ENCODE data around the gene IFI30. TPM values are rescaled to one million over a fixed set of nuclear protein-coding genes. Genes with fewer than 3 reads are reported as not detected.

IFI30 gene
- polyA plus RNA-seq, 3 donors, result 3,608 to 6,022 (median 4,550) TPM

DNA sequence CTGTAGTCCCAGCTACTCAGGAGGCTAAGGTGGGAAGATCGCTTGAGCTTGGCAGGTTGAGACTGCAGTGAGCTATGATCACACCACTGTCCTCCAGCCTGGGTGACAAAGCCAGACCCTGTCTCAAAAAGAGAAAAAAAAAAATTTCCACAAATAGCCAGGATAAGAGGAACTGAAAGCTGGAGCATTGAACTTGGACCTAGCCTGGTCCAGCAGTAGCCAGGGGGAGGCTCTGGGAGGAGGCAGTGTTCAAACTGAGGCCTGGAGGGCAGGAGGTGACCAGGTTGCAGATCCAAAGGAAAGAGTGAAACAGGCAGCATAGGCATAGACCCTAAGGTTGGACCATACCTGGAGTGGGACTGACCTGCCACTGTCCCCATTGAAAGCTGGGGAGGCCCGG is 47.5 kb upstream of the IFI30 start:
- Mint-ChIP-seq H3K27me3 (ENCODE audit: low read depth in 3 of 3) (peaks cover 0 to 1% (median 0%) of the 10 kb centered on the region in 3 donors), H3K4me1 (peaks cover 24% of the 10 kb centered on the region), H3K36me3 (peaks cover 77 to 96% of the 10 kb centered on the region in 2 donors), H3K27ac (peak overlapping the region; percentile 58 to 85 (median 81)), H3K9me3 (peaks cover 0 to 2% (median 0%) of the 10 kb centered on the region in 7 donors), H3K4me3 (peak overlapping the region in 1 of 2 donors; percentile 19)
- Histone ChIP-seq H3K27ac (ENCODE audit: low read depth in 1 of 2, low read length in 2 of 2) (peak overlapping the region; percentile 33 to 53), H3K4me1 (ENCODE audit: control insufficient read depth in 1 of 2, insufficient read depth in 2 of 2, low read length in 2 of 2) (peaks cover 31 to 41% of the 10 kb centered on the region in 2 donors), H3K4me2 (replicated peaks; ENCODE audit: extremely low read depth, low read length, poor library complexity, severe bottlenecking) (no peak overlapping the region), H3K4me3 (replicated peaks in 1 of 3; ENCODE audit: low read depth in 2 of 3, low read length in 3 of 3) (no peak overlapping the region), H3K79me2 (ENCODE audit: insufficient read depth, low read length) (peaks cover 15% of the 10 kb centered on the region), H4K20me1 (ENCODE audit: insufficient read depth, low read length) (peaks cover 84% of the 10 kb centered on the region), H3K9ac (ENCODE audit: insufficient read depth, low read length, poor library complexity, severe bottlenecking) (no peak overlapping the region), H3K36me3 (replicated peaks in 1 of 2; ENCODE audit: control insufficient read depth in 1 of 2, insufficient read depth in 2 of 2, low read length in 2 of 2) (peaks cover 71 to 87% of the 10 kb centered on the region in 2 donors), H2AFZ (ENCODE audit: insufficient read depth, low read depth, low read length, poor library complexity, severe bottlenecking) (no peak overlapping the region), H3K27me3 (ENCODE audit: control insufficient read depth in 2 of 2, insufficient read depth in 2 of 2, low read length in 2 of 2) (no peaks in the 10 kb centered on the region), H3K9me3 (replicated peaks in 1 of 2; ENCODE audit: control insufficient read depth in 1 of 2, insufficient read depth in 1 of 2, low read length in 2 of 2) (no peaks in the 10 kb centered on the region)
- TF ChIP-seq, protein P1, sequence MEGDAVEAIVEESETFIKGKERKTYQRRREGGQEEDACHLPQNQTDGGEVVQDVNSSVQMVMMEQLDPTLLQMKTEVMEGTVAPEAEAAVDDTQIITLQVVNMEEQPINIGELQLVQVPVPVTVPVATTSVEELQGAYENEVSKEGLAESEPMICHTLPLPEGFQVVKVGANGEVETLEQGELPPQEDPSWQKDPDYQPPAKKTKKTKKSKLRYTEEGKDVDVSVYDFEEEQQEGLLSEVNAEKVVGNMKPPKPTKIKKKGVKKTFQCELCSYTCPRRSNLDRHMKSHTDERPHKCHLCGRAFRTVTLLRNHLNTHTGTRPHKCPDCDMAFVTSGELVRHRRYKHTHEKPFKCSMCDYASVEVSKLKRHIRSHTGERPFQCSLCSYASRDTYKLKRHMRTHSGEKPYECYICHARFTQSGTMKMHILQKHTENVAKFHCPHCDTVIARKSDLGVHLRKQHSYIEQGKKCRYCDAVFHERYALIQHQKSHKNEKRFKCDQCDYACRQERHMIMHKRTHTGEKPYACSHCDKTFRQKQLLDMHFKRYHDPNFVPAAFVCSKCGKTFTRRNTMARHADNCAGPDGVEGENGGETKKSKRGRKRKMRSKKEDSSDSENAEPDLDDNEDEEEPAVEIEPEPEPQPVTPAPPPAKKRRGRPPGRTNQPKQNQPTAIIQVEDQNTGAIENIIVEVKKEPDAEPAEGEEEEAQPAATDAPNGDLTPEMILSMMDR (IDR thresholded peaks at IDR 0.05), result no peak
- peak in 2 of 3 donors; percentile 24 to 48 for DNase-seq
- WGBS (ENCODE audit: insufficient coverage), result 93% methylated on average over 1 of the region's 2 CpGs
- intact Hi-C loops (cut with micrococcal nuclease), result no loop called here

DNA sequence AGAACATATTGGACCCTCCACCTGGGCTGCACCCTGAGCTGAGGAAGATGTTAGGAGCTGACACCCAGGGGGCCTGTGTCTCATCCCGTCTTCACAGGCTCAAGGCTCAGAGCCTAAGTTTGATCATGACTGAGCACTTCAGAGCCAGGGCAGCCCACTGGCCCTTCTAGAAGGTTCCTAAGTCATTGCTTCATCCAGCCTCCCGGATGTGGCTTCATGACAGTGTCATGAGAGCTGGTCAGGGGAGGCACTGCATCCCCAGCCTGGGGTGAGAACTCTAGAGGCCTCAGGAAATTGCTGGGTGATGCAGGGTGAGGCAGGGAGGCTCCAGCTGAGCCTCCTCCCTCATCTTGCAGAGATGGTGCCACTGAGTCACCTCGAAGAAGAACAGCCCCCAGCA is 45.6 kb upstream of the IFI30 start:
- peaks cover 74 to 96% of the 10 kb centered on the region in 2 donors for H3K36me3 Mint-ChIP-seq
- TF ChIP-seq, protein P1 (IDR thresholded peaks at IDR 0.05), result no peak
- DNase-seq, result peak; percentile 68 to 84 (median 78)
- peak overlapping the region; percentile 63 to 64 for H3K27ac ChIP-seq (ENCODE audit: low read depth in 1 of 2, low read length in 2 of 2)
- peaks cover 24% of the 10 kb centered on the region for H3K4me1 Mint-ChIP-seq
- no peaks in the 10 kb centered on the region for H3K27me3 ChIP-seq (ENCODE audit: control insufficient read depth in 2 of 2, insufficient read depth in 2 of 2, low read length in 2 of 2)
- no peaks in the 10 kb centered on the region for H3K79me2 ChIP-seq (ENCODE audit: insufficient read depth, low read length)
- H3K27ac Mint-ChIP-seq, result peak overlapping the region; percentile 76 to 92 (median 89)
- no peak overlapping the region for H2AFZ ChIP-seq (ENCODE audit: insufficient read depth, low read depth, low read length, poor library complexity, severe bottlenecking)
- WGBS (ENCODE audit: insufficient coverage), result 39% methylated on average over 3 of the region's 3 CpGs
- no peaks in the 10 kb centered on the region for H3K9me3 Mint-ChIP-seq
- H3K36me3 ChIP-seq (replicated peaks in 1 of 2; ENCODE audit: control insufficient read depth in 1 of 2, insufficient read depth in 2 of 2, low read length in 2 of 2), result peaks cover 70 to 87% of the 10 kb centered on the region in 2 donors
- no peak overlapping the region for H3K4me3 ChIP-seq (replicated peaks in 1 of 3; ENCODE audit: low read depth in 2 of 3, low read length in 3 of 3)
- H3K4me1 ChIP-seq (ENCODE audit: control insufficient read depth in 1 of 2, insufficient read depth in 2 of 2, low read length in 2 of 2), result peaks cover 31 to 35% of the 10 kb centered on the region in 2 donors
- no peak overlapping the region for H3K9ac ChIP-seq (ENCODE audit: insufficient read depth, low read length, poor library complexity, severe bottlenecking)
- no peak overlapping the region for H3K4me3 Mint-ChIP-seq
- peaks cover 76% of the 10 kb centered on the region for H4K20me1 ChIP-seq (ENCODE audit: insufficient read depth, low read length)
- H3K27me3 Mint-ChIP-seq (ENCODE audit: low read depth in 3 of 3), result peaks cover 0 to 1% (median 0%) of the 10 kb centered on the region in 3 donors
- no peak overlapping the region for H3K4me2 ChIP-seq (replicated peaks; ENCODE audit: extremely low read depth, low read length, poor library complexity, severe bottlenecking)
- intact Hi-C loops (cut with micrococcal nuclease), result no loop called here
- H3K9me3 ChIP-seq (replicated peaks in 1 of 2; ENCODE audit: control insufficient read depth in 1 of 2, insufficient read depth in 1 of 2, low read length in 2 of 2), result no peaks in the 10 kb centered on the region

Data from CD14-positive monocyte (primary cell).